Measurements from ENCODE around the gene ADGRB3.

ADGRB3 gene

GRCh38 chr6:69343851-69344250 lies 708.8 kb downstream of the ADGRB3 start:
- peak; percentile 6 for TF ChIP-seq CTCF (IDR thresholded peaks at IDR 0.05; ENCODE audit: control extremely low read depth, extremely low read depth, low read depth, missing control alignments)
- no peak for DNase-seq (ENCODE audit: extremely low spot score)
- ChIA-PET POLR2A (no interaction called here), CTCF (interaction anchor here (1.5 kb wide), 2 partner anchors 9 to 16 kb away, joined by 3 read pairs; no protein-coding TSS in a partner anchor)

- CTCF ChIA-PET: no interaction called here
- DNase-seq (ENCODE audit: extremely low spot score): no peak
- POLR2A ChIA-PET: no interaction called here
- no peak for TF ChIP-seq CTCF (IDR thresholded peaks at IDR 0.05; ENCODE audit: control extremely low read depth, extremely low read depth, low read depth, missing control alignments)
Measured at GRCh38 chr6:69349771-69350170, 714.7 kb downstream of the ADGRB3 start.

- POLR2A ChIA-PET: no interaction called here
- no peak for TF ChIP-seq CTCF (IDR thresholded peaks at IDR 0.05; ENCODE audit: control extremely low read depth, extremely low read depth, low read depth, missing control alignments)
- CTCF ChIA-PET: interaction anchor here (1.3 kb wide), 1 partner anchor 10 kb away, joined by 4 read pairs; no protein-coding TSS in a partner anchor
- no peak for DNase-seq (ENCODE audit: extremely low spot score)
Measured at GRCh38 chr6:69362209-69362608, 727.1 kb downstream of the ADGRB3 start.

GRCh38 chr6:69366831-69367230 lies 731.7 kb downstream of the ADGRB3 start:
- no peak for DNase-seq (ENCODE audit: extremely low spot score)
- no peak for TF ChIP-seq CTCF (IDR thresholded peaks at IDR 0.05; ENCODE audit: control extremely low read depth, extremely low read depth, low read depth, missing control alignments)
- POLR2A ChIA-PET: no interaction called here
- CTCF ChIA-PET: interaction anchor here (1.4 to 1.7 kb wide), 2 partner anchors 11 to 40 kb away, joined by 3 to 4 read pairs; no protein-coding TSS in a partner anchor

- DNase-seq (ENCODE audit: extremely low spot score): no peak
- ChIA-PET POLR2A (no interaction called here), CTCF (no interaction called here)
- no peak for TF ChIP-seq CTCF (IDR thresholded peaks at IDR 0.05; ENCODE audit: control extremely low read depth, extremely low read depth, low read depth, missing control alignments)
Measured at GRCh38 chr6:69368613-69369012, 733.5 kb downstream of the ADGRB3 start.

GRCh38 chr6:69370763-69371162 lies 735.7 kb downstream of the ADGRB3 start:
- POLR2A ChIA-PET: no interaction called here
- no peak for DNase-seq (ENCODE audit: extremely low spot score)
- CTCF ChIA-PET: no interaction called here
- no peak for TF ChIP-seq CTCF (IDR thresholded peaks at IDR 0.05; ENCODE audit: control extremely low read depth, extremely low read depth, low read depth, missing control alignments)

- TF ChIP-seq CTCF (IDR thresholded peaks at IDR 0.05; ENCODE audit: control extremely low read depth, extremely low read depth, low read depth, missing control alignments): no peak
- no peak for DNase-seq (ENCODE audit: extremely low spot score)
- ChIA-PET CTCF (interaction anchor here (1.2 kb wide), 1 partner anchor 12 kb away, joined by 4 read pairs; no protein-coding TSS in a partner anchor), POLR2A (no interaction called here)
Measured at GRCh38 chr6:69378326-69378725, 743.2 kb downstream of the ADGRB3 start.

All from GM10248 (cell line).